ENCODE results near the gene BRD3OS.

GRCh38 chr9:134048582-134048968 lies 23.3 kb downstream of the BRD3OS start:
- TF ChIP-seq POLR2A (IDR thresholded peaks at IDR 0.05) (no peak), CTCF (IDR thresholded peaks at IDR 0.05) (no peak)

All from breast epithelium (tissue), 3 donors.